Testis (tissue), 3 donors: Measurements from ENCODE around the gene SLC12A4. TPM values are rescaled to one million over a fixed set of nuclear protein-coding genes. Genes with fewer than 3 reads are reported as not detected.

ENCODE experiments used
- DNase-seq: peaks from one replicate; pipeline ENCODE4 v3.0.0-alpha.2; 2019
- H3K27ac ChIP-seq, 2 donors: fragments of 200-600 bp; sonication (generic); one replicate each; pipeline ENCODE4 v1.5.1; 2019
- H3K27me3 ChIP-seq: fragments of 200-600 bp; sonication (generic); one replicate; pipeline ENCODE4 v1.5.1; 2019
- H3K36me3 ChIP-seq: fragments of 200-600 bp; sonication (generic); one replicate; pipeline ENCODE4 v1.5.1; 2017; ENCODE audit warnings: low read depth; ENCODE audit errors: missing control alignments
- H3K4me1 ChIP-seq: fragments of 200-600 bp; sonication (generic); one replicate; pipeline ENCODE4 v1.5.1; 2019
- H3K4me3 ChIP-seq, 2 donors: fragments of 200-600 bp; sonication (generic); one replicate each; pipeline ENCODE4 v1.5.1; 2017 to 2019
- H3K9me3 ChIP-seq: fragments of 200-600 bp; sonication (generic); one replicate; pipeline ENCODE4 v1.5.1; 2017
- CTCF ChIP-seq, 3 experiments: fragments of 450-650 bp in 2 of 3; fragments of 200-600 bp in 1 of 3; sonication (generic) in 1 of 3; IDR thresholded peaks; one replicate each; pipeline ENCODE4 v1.5.1; 2016 to 2019; ENCODE audit warnings: antibody characterized with exemption in 3 of 3, mild to moderate bottlenecking in 2 of 3, moderate library complexity in 1 of 3
- POLR2A ChIP-seq: fragments of 450-650 bp; IDR thresholded peaks from one replicate; pipeline ENCODE4 v1.6.1; 2017; ENCODE audit warnings: antibody characterized with exemption, mild to moderate bottlenecking, moderate library complexity
- WGBS, 2 donors: methylation state at CpG; one replicate each; pipeline ENCODE4 v1.1.5; 2018; 5-methylcytosine and 5-hydroxymethylcytosine counted together
- intact Hi-C: fragments of 100-400 bp; cut with DNase I; formaldehyde crosslinking; loops from one replicate; pipeline ENCODE4 v1.15.1; 2023; ENCODE audit warnings: low total_unique reads
- polyA plus RNA-seq: library from polyadenylated mRNA; stranded (reverse); fragments of 350-450 nt; fragmentation: Illumina TruSeq; extraction: RNeasy Lipid Tissue Mini Kit (QIAGEN cat#74804); gene quantifications from one replicate; pipeline ENCODE4 v1.2.3, GENCODE V29; 2014; ENCODE audit warnings: low read depth, low replicate concordance; ENCODE audit not compliant: insufficient read depth
- total RNA-seq, 2 donors: library from RNA; depleted of rRNA; stranded (reverse); fragments of >200 nt; gene quantifications; one replicate each; pipeline ENCODE4 v1.2.3, GENCODE V29; 2016

Gene SLC12A4
- total and polyA plus RNA-seq, 3 donors from 2014 or later = 46.7 to 68.4 (median 64.3) TPM

- no peak for TF ChIP-seq CTCF (IDR thresholded peaks at IDR 0.05)
- TF ChIP-seq POLR2A = no peak
- Histone ChIP-seq H3K36me3 (no peaks in the 10 kb centered on the region), H3K27me3 (no peaks in the 10 kb centered on the region), H3K4me3 (no peak overlapping the region), H3K27ac (peak overlapping the region; percentile 42 to 60), H3K4me1 (peaks cover 15% of the 10 kb centered on the region), H3K9me3 (no peaks in the 10 kb centered on the region)
- DNase-seq = no peak
- WGBS, 2 donors = 85 to 95% methylated on average over 4 to 27 of the region's 27 CpGs
- intact Hi-C loops = no loop called here
These were observed 25.8 kb downstream of the SLC12A4 start for GRCh38 chr16:67942510-67943255.

DNA sequence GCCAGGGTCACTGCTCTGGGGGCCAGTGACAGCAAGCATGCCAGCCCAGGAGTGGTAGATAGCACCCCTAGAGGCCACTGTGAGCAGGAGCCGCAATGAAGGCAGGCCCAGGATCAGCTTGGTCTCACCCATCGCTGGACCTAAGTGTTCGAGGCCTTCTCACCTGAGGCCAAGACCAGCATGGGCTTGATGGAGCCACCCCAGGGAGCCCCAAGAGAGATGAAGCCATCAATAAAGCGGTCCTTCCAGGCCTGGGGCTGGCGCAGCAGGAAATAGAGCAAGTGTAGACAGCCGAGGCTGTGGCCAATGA, 26.3 kb downstream of the SLC12A4 start:
- DNase-seq = peak; percentile 46
- H3K27me3 ChIP-seq = no peaks in the 10 kb centered on the region
- no peak overlapping the region for H3K27ac ChIP-seq
- no peaks in the 10 kb centered on the region for H3K36me3 ChIP-seq
- intact Hi-C loops = no loop called here
- no peak overlapping the region for H3K4me3 ChIP-seq
- TF ChIP-seq POLR2A (no peak), CTCF (IDR thresholded peaks at IDR 0.05) (peak; percentile 46 to 57 (median 51))
- H3K9me3 ChIP-seq = no peaks in the 10 kb centered on the region
- peaks cover 17% of the 10 kb centered on the region for H3K4me1 ChIP-seq
- WGBS, 2 donors = 80% methylated on average over 6 of the region's 6 CpGs; no CpG with 5 or more reads in 1 of the 2 donors

DNA sequence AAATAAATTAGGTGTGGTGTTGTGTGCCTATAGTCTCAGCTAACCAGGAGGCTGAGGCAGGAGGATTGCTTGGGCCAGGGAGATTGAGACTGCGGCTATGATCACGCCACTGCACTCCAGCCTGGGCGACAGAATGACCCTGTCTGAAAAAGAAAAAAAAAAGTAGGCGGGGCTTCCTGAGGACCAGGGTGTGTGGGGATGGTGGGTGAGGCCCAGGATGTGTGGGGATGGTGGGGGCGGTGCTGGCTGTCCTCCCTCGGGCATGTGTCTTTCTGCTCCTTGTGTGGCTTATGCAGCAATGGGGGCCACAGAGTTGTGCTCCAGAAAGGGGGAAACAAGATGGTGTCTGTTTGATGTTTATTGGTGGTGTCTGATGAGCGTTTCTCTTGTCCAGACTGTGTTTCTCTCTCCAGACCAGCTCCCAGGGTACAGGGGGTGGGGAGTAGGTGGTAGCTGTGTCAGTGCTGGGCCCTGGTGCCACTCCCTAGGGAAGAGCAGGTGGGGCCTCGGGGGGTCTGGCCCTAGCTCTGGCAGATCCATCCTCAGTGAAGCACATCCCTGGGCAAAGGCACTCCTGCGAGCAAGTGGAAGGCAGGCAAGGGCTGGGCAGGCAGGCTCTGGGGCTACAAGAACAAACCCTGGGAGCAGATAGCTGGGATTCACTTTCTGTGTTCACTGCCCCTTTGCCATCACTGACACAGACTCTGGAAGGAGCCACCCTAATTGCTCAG, 26.8 kb downstream of the SLC12A4 start:
- DNase-seq = no peak
- no peak overlapping the region for H3K27ac ChIP-seq
- H3K9me3 ChIP-seq = no peaks in the 10 kb centered on the region
- no peak overlapping the region for H3K4me3 ChIP-seq
- no peaks in the 10 kb centered on the region for H3K27me3 ChIP-seq
- H3K36me3 ChIP-seq = no peaks in the 10 kb centered on the region
- H3K4me1 ChIP-seq = peaks cover 22% of the 10 kb centered on the region
- TF ChIP-seq POLR2A = no peak
- TF ChIP-seq CTCF (IDR thresholded peaks at IDR 0.05) = no peak
- intact Hi-C loops = no loop called here
- 79 to 84% methylated on average over 7 to 9 of the region's 9 CpGs for WGBS, 2 donors

DNA sequence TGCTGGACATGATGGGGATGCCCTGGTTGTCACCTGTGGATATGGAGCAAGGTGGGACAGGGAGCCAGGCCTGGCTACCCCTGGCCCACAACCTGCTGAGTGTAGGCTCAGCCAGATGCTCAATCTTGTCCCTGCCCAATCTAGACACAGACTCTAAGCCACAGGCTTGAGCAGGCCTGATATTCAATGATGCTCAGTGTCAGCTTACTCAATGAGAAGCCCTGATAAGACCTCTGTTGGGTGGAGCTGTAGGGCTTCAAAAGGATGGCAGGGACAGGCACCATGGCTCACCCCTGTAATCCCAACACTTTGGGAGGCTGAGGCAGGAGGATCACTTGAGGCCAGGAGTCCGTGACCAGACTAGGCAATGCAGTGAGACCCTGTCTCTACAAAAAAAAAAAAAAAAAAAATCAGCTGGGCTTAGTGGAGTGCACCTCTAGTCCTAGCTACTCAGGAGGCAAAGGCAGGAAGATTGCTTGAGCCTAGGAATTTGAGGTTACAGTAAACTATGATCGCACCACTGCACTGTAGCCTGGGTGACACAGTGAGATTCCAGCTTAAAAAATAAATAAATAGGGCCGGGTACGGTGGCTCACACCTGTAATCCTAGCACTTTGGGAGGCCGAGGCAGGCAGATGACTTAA, 27.9 kb downstream of the SLC12A4 start:
- 95 to 97% methylated on average over 5 of the region's 5 CpGs for WGBS, 2 donors
- DNase-seq = no peak
- no peaks in the 10 kb centered on the region for H3K27me3 ChIP-seq
- no peaks in the 10 kb centered on the region for H3K9me3 ChIP-seq
- no peak overlapping the region for H3K4me3 ChIP-seq
- no peak overlapping the region for H3K27ac ChIP-seq
- no peaks in the 10 kb centered on the region for H3K36me3 ChIP-seq
- intact Hi-C loops = no loop called here
- H3K4me1 ChIP-seq = peaks cover 22% of the 10 kb centered on the region
- TF ChIP-seq CTCF (IDR thresholded peaks at IDR 0.05) (no peak), POLR2A (no peak)
